Liver (tissue), 3 donors: Measurements from ENCODE around the gene GALNT9.

Experiments used
- EGR1 ChIP-seq, 2 donors: IDR thresholded peaks; 2 replicates each; pipeline ENCODE4 v1.6.1; 2016 to 2018; ENCODE audit warnings: antibody characterized with exemption in 2 of 2, low read depth in 2 of 2
- FOXA1 ChIP-seq: IDR thresholded peaks from 2 replicates; pipeline ENCODE4 v1.6.1; 2016; ENCODE audit warnings: antibody characterized with exemption
- FOXA2 ChIP-seq: IDR thresholded peaks from 2 replicates; pipeline ENCODE4 v1.6.1; 2016; ENCODE audit warnings: antibody characterized with exemption
- GABPA ChIP-seq, 2 donors: IDR thresholded peaks in 1 of 2; conservative IDR thresholded peaks in 1 of 2; 2 replicates each; pipeline ENCODE4 v1.6.1; 2016; ENCODE audit warnings: antibody characterized with exemption in 2 of 2, mild to moderate bottlenecking in 1 of 2, moderate library complexity in 1 of 2
- JUND ChIP-seq, 2 donors: IDR thresholded peaks; 2 replicates each; pipeline ENCODE4 v1.6.1; 2016; ENCODE audit warnings: antibody characterized with exemption in 2 of 2
- RAD21 ChIP-seq, 2 donors: IDR thresholded peaks; 2 replicates each; pipeline ENCODE4 v1.6.1; 2016; ENCODE audit warnings: antibody characterized with exemption in 2 of 2, mild to moderate bottlenecking in 2 of 2
- SP1 ChIP-seq: IDR thresholded peaks from 2 replicates; pipeline ENCODE4 v1.6.1; 2018; ENCODE audit warnings: antibody characterized with exemption, mild to moderate bottlenecking
- TAF1 ChIP-seq: conservative IDR thresholded peaks from 2 replicates; pipeline ENCODE4 v1.6.1; 2016; ENCODE audit warnings: antibody characterized with exemption, mild to moderate bottlenecking
- YY1 ChIP-seq: IDR thresholded peaks from 2 replicates; pipeline ENCODE4 v1.6.1; 2016; ENCODE audit warnings: antibody characterized with exemption, mild to moderate bottlenecking
- TF ChIP-seq, protein P1 (sequence below): IDR thresholded peaks from 2 replicates; pipeline ENCODE4 v1.6.1; 2016; ENCODE audit warnings: antibody characterized with exemption
- TF ChIP-seq, protein P2 (sequence below): fragments of 150-350 bp; IDR thresholded peaks from 2 replicates; pipeline ENCODE4 v1.5.1; 2017; ENCODE audit warnings: improper control_type of control experiment, low read depth, low read length; ENCODE audit not compliant: missing input control
- TF ChIP-seq, protein P3 (sequence below): IDR thresholded peaks from 2 replicates; pipeline ENCODE4 v1.6.1; 2016; ENCODE audit warnings: antibody characterized with exemption, mild to moderate bottlenecking
- TF ChIP-seq, protein P4 (sequence below): IDR thresholded peaks from 2 replicates; pipeline ENCODE4 v1.6.1; 2016; ENCODE audit warnings: antibody characterized with exemption
- TF ChIP-seq, protein P5 (sequence below): IDR thresholded peaks from 2 replicates; pipeline ENCODE4 v1.6.1; 2016; ENCODE audit warnings: antibody characterized with exemption
- donor health status: healthy.
- donor health status: healthy.

DNA sequence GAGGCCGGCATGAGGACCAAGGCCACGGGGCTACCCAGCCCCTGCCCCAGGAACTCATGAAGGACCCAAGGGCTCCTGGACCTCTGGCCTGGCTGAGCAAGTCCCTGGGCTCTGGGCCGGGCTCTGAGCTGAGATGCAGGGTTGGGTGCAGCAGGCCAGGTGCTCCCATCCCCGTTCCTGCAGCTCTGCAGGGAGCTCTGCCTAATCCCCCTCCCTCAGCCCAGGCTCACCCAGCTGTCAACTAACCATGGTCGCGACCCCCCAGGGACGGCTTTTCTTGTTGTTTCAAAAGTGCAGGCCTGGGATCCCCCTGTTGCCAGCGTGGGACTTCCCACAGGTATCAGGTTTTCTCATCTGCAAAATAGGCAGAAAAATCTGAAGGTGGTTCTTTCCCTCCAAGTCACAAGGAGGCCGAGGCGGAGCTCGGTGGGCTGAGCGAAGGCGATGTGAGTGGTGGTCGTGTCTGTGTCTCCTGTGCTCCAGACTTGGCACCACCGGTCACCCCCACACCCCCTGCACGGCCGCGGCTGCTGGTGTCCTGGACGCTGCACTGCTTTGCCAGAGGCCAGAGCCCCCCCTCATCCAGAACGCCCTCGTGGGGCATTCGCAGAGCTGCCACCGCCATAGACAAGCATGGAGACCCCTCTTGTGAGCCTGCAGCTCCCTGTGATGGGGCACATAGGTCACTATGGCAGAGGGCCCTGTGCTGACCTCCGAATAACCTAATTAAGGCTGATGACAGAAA lies 22.5 kb upstream of the GALNT9 start:
- TF ChIP-seq FOXA1 (no peak), JUND (IDR thresholded peaks at IDR 0.05) (no peak), TAF1 (no peak), EGR1 (IDR thresholded peaks at IDR 0.05; ENCODE audit: low read depth in 2 of 2) (no peak), RAD21 (IDR thresholded peaks at IDR 0.05) (no peak), GABPA (IDR thresholded peaks at IDR 0.05 in 1 of 2, conservative IDR thresholded peaks at IDR 0.05 in 1 of 2) (no peak), YY1 (no peak), FOXA2 (no peak), SP1 (no peak)
- TF ChIP-seq, protein P1, sequence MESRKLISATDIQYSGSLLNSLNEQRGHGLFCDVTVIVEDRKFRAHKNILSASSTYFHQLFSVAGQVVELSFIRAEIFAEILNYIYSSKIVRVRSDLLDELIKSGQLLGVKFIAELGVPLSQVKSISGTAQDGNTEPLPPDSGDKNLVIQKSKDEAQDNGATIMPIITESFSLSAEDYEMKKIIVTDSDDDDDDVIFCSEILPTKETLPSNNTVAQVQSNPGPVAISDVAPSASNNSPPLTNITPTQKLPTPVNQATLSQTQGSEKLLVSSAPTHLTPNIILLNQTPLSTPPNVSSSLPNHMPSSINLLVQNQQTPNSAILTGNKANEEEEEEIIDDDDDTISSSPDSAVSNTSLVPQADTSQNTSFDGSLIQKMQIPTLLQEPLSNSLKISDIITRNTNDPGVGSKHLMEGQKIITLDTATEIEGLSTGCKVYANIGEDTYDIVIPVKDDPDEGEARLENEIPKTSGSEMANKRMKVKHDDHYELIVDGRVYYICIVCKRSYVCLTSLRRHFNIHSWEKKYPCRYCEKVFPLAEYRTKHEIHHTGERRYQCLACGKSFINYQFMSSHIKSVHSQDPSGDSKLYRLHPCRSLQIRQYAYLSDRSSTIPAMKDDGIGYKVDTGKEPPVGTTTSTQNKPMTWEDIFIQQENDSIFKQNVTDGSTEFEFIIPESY = no peak
- TF ChIP-seq, protein P2, sequence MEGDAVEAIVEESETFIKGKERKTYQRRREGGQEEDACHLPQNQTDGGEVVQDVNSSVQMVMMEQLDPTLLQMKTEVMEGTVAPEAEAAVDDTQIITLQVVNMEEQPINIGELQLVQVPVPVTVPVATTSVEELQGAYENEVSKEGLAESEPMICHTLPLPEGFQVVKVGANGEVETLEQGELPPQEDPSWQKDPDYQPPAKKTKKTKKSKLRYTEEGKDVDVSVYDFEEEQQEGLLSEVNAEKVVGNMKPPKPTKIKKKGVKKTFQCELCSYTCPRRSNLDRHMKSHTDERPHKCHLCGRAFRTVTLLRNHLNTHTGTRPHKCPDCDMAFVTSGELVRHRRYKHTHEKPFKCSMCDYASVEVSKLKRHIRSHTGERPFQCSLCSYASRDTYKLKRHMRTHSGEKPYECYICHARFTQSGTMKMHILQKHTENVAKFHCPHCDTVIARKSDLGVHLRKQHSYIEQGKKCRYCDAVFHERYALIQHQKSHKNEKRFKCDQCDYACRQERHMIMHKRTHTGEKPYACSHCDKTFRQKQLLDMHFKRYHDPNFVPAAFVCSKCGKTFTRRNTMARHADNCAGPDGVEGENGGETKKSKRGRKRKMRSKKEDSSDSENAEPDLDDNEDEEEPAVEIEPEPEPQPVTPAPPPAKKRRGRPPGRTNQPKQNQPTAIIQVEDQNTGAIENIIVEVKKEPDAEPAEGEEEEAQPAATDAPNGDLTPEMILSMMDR = no peak
- TF ChIP-seq, protein P3, sequence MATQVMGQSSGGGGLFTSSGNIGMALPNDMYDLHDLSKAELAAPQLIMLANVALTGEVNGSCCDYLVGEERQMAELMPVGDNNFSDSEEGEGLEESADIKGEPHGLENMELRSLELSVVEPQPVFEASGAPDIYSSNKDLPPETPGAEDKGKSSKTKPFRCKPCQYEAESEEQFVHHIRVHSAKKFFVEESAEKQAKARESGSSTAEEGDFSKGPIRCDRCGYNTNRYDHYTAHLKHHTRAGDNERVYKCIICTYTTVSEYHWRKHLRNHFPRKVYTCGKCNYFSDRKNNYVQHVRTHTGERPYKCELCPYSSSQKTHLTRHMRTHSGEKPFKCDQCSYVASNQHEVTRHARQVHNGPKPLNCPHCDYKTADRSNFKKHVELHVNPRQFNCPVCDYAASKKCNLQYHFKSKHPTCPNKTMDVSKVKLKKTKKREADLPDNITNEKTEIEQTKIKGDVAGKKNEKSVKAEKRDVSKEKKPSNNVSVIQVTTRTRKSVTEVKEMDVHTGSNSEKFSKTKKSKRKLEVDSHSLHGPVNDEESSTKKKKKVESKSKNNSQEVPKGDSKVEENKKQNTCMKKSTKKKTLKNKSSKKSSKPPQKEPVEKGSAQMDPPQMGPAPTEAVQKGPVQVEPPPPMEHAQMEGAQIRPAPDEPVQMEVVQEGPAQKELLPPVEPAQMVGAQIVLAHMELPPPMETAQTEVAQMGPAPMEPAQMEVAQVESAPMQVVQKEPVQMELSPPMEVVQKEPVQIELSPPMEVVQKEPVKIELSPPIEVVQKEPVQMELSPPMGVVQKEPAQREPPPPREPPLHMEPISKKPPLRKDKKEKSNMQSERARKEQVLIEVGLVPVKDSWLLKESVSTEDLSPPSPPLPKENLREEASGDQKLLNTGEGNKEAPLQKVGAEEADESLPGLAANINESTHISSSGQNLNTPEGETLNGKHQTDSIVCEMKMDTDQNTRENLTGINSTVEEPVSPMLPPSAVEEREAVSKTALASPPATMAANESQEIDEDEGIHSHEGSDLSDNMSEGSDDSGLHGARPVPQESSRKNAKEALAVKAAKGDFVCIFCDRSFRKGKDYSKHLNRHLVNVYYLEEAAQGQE = no peak
- TF ChIP-seq, protein P4, sequence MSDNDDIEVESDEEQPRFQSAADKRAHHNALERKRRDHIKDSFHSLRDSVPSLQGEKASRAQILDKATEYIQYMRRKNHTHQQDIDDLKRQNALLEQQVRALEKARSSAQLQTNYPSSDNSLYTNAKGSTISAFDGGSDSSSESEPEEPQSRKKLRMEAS = no peak
- TF ChIP-seq, protein P5, sequence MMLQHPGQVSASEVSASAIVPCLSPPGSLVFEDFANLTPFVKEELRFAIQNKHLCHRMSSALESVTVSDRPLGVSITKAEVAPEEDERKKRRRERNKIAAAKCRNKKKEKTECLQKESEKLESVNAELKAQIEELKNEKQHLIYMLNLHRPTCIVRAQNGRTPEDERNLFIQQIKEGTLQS = no peak
